C4-2B (cell line): ENCODE data around the gene PTGDS.

Experiments used
- ZFX ChIP-seq: fragments of 450-650 bp; IDR thresholded peaks from 2 replicates; pipeline ENCODE4 v1.6.1; 2017
- TF ChIP-seq, protein P1 (sequence below): fragments of 450-650 bp; conservative IDR thresholded peaks from 2 replicates; pipeline ENCODE4 v1.5.1; 2017; ENCODE audit warnings: mild to moderate bottlenecking

DNA sequence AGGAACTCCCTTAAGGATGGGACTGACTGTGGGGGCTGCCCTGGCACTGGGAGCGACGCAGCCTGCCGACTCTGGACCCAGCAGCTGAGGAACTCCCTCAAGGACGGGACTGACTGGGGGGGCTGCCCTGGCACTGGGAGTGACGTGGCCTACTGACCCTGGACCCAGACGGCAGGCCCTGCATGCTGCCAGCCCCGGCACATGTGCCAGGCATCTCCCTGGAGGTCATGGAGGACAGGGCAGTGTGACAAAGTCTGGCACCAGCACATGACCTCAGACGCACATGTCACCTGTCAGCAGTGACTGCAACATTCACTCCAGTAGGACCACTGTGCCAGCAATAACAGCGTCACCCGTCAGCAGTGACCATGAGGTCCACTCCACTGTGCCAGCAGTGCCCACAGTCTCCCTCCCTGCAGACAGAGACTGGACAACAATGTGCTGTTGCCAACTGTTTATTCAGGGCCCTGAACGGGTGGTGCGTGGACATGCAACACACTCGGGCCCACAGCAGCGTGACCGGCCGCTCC, 37.2 kb upstream of the PTGDS start:
- TF ChIP-seq, protein P1, sequence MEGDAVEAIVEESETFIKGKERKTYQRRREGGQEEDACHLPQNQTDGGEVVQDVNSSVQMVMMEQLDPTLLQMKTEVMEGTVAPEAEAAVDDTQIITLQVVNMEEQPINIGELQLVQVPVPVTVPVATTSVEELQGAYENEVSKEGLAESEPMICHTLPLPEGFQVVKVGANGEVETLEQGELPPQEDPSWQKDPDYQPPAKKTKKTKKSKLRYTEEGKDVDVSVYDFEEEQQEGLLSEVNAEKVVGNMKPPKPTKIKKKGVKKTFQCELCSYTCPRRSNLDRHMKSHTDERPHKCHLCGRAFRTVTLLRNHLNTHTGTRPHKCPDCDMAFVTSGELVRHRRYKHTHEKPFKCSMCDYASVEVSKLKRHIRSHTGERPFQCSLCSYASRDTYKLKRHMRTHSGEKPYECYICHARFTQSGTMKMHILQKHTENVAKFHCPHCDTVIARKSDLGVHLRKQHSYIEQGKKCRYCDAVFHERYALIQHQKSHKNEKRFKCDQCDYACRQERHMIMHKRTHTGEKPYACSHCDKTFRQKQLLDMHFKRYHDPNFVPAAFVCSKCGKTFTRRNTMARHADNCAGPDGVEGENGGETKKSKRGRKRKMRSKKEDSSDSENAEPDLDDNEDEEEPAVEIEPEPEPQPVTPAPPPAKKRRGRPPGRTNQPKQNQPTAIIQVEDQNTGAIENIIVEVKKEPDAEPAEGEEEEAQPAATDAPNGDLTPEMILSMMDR, result no peak
- no peak for TF ChIP-seq ZFX
